Retinal pigment epithelial cell (primary cell): ENCODE results near the gene CASQ1.

Experiments
- DNase-seq: peaks from one replicate; pipeline ENCODE4 v3.0.0-alpha.2; 2010; ENCODE audit warnings: low read depth
- H3K4me3 ChIP-seq: 2 replicates; pipeline ENCODE4 v1.5.1; 2011; ENCODE audit warnings: mild to moderate bottlenecking, low read length, control low read depth, moderate library complexity
- CTCF ChIP-seq: conservative IDR thresholded peaks from 2 replicates; pipeline ENCODE4 v1.5.1; 2011; ENCODE audit warnings: low read depth, low read length, control low read depth, inconsistent platforms

Gene CASQ1

DNA sequence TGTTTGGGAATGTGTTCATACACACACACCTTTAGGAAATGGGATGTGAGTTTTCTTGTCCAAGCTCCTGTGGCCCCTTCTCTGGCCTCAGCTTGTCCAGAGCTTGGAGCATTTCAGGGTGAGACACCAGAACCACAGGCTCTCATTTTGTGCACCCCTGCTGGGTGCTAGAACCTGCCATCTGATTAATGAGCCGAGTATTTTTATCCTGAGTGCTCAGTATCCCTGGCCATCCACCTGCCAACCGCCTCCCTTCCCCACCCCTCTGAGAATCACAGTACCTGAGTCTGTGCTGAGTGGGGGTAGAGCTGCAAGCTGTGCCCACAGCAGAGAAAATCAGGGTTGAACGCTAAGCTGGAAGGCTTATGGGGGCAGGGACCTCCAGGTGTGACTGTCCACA is 1.4 kb downstream of the CASQ1 start:
- no peak for TF ChIP-seq CTCF
- DNase-seq: no peak
- no peak overlapping the region for H3K4me3 ChIP-seq

DNA sequence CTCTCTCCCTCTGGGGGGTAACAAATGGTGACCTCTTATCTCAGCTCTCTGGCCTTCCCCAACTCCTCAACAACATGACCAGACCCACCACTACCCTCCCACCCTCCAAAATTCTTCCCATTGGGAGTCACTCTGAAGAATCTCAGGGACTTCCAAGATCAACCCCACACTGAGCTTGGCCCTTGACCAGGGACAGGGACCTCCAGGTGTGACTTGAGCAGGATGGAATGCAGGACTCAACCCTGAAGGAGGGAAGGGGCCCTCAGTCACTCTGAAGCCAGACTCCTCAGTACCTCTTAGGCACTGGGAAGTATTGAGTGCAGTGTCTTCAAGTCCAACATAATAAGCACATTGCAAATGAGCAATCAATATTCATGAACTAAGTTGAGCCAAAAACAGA is 1.9 kb downstream of the CASQ1 start:
- DNase-seq: no peak
- TF ChIP-seq CTCF: no peak
- H3K4me3 ChIP-seq: no peak overlapping the region

GRCh38 chr1:160193091-160193819 is 2.9 kb downstream of the CASQ1 start:
- H3K4me3 ChIP-seq: no peak overlapping the region
- DNase-seq: peak; percentile 52
- peak; percentile 95 for TF ChIP-seq CTCF

DNA sequence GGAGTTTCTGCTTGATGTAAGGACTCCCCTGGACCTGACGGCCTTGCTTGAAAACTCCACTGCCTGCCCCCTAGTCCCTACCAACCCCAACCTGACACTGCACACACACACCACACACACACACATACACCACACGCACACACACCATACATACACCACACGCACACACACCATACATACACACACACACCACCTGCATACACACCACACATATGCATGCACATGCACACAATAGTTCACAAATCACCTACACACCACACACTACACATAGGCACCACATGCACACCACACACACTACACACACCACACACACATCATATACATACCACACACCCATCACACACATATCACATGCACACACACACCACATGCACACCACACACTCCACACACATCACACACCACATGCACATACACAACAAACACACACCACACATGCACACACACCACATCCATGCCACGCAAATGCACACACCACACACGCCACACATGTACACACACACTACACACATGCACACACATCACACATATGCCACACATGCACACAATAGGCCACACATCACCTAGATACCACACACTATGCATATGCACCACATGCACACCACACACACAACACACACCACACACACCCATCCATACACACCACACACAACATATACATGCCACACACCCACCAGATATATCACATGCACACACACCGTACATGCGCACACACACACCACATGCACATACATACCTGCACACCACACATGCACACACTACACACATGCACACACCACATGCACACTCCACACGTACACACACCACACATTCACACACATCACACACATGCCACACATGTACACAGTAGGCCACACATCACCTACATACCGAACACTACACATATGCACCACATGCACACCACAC is 3.7 kb downstream of the CASQ1 start:
- no peak for TF ChIP-seq CTCF
- H3K4me3 ChIP-seq: no peak overlapping the region
- no peak for DNase-seq

DNA sequence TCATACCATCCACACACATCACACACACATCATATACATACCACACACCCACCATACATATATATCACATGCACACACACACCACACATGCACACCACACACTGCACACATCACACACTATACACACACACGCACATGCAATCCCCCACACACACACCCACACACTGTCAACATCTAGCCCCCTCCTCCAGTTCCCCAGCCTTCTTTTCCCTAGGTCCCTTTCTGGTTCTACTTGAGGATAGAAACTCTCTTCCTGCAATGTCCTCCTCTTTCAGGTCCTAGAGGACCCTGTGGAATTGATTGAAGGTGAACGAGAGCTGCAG is 4.3 kb downstream of the CASQ1 start:
- no peak overlapping the region for H3K4me3 ChIP-seq
- no peak for TF ChIP-seq CTCF
- no peak for DNase-seq

GRCh38 chr1:160196143-160196542 is 5.8 kb downstream of the CASQ1 start:
- DNase-seq: no peak
- H3K4me3 ChIP-seq: no peak overlapping the region
- no peak for TF ChIP-seq CTCF

- TF ChIP-seq CTCF: no peak
- DNase-seq: no peak
- no peak overlapping the region for H3K4me3 ChIP-seq
These were observed 6.9 kb downstream of the CASQ1 start for GRCh38 chr1:160197231-160197630.
